ENCODE measurements around the gene ABTB1. TPM values are rescaled to one million over a fixed set of nuclear protein-coding genes. Genes with fewer than 3 reads are reported as not detected.

ABTB1 gene
- total and polyA plus RNA-seq, 2 of the 13 experiments (the other 11 are each of a cell fraction or from before 2014, with no cell fraction given), result 0.42 to 14.5 TPM

DNA sequence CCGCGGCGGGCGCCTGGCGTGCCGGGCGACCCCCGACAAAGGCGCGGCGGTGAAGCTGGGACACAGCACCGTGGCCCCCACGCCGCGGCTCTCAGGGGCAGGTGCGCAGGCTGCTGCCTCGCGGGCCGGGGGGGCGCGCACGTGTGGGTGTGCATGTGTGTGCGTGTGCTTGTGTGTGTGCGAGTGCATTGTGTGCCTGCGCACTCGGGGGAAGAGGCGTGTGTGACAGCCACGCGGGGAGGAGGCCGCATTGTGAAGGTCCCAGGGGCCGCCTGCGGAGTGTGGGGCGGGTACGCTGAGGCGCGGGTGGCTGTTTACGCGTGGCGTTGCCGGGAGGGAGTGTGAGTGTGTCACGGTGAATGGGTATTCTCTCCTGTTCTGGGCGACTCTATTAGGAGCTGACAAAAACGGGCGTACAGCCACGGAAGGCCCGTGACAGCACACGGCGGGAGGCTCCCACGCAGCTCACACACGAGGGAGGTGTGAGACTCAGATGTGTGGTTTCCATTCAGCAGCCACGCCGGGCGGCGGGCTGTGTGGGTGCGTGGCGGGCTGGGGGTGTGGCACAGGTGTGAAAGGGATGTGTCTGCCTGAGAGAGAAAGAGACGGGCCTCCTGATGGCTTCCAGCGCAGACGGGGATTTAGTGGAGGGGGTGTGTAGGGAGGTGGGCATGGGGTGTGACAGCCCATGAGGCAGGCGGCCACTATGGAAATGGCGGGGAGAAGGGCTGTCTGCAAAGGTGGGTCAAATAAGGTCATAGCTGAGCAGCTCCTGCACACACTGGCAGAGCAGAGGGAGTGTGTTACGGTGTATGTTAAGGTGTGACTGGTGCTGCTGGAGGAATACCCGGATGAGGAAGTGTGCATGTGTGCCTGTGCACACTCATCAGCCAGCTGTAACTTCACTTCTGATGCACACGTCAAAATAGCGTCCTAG lies 43.0 kb upstream of the ABTB1 start (continued):
- peak; percentile 67; the same call in 1 of the 2 replicates for TF ChIP-seq ZHX1 (CRISPR knock-in tag; IDR thresholded peaks at IDR 0.05; ENCODE audit: low read depth)
- TF ChIP-seq, protein P1, sequence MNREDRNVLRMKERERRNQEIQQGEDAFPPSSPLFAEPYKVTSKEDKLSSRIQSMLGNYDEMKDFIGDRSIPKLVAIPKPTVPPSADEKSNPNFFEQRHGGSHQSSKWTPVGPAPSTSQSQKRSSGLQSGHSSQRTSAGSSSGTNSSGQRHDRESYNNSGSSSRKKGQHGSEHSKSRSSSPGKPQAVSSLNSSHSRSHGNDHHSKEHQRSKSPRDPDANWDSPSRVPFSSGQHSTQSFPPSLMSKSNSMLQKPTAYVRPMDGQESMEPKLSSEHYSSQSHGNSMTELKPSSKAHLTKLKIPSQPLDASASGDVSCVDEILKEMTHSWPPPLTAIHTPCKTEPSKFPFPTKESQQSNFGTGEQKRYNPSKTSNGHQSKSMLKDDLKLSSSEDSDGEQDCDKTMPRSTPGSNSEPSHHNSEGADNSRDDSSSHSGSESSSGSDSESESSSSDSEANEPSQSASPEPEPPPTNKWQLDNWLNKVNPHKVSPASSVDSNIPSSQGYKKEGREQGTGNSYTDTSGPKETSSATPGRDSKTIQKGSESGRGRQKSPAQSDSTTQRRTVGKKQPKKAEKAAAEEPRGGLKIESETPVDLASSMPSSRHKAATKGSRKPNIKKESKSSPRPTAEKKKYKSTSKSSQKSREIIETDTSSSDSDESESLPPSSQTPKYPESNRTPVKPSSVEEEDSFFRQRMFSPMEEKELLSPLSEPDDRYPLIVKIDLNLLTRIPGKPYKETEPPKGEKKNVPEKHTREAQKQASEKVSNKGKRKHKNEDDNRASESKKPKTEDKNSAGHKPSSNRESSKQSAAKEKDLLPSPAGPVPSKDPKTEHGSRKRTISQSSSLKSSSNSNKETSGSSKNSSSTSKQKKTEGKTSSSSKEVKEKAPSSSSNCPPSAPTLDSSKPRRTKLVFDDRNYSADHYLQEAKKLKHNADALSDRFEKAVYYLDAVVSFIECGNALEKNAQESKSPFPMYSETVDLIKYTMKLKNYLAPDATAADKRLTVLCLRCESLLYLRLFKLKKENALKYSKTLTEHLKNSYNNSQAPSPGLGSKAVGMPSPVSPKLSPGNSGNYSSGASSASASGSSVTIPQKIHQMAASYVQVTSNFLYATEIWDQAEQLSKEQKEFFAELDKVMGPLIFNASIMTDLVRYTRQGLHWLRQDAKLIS (CRISPR knock-in tag; IDR thresholded peaks at IDR 0.05), result no peak
- TF ChIP-seq, protein P2, sequence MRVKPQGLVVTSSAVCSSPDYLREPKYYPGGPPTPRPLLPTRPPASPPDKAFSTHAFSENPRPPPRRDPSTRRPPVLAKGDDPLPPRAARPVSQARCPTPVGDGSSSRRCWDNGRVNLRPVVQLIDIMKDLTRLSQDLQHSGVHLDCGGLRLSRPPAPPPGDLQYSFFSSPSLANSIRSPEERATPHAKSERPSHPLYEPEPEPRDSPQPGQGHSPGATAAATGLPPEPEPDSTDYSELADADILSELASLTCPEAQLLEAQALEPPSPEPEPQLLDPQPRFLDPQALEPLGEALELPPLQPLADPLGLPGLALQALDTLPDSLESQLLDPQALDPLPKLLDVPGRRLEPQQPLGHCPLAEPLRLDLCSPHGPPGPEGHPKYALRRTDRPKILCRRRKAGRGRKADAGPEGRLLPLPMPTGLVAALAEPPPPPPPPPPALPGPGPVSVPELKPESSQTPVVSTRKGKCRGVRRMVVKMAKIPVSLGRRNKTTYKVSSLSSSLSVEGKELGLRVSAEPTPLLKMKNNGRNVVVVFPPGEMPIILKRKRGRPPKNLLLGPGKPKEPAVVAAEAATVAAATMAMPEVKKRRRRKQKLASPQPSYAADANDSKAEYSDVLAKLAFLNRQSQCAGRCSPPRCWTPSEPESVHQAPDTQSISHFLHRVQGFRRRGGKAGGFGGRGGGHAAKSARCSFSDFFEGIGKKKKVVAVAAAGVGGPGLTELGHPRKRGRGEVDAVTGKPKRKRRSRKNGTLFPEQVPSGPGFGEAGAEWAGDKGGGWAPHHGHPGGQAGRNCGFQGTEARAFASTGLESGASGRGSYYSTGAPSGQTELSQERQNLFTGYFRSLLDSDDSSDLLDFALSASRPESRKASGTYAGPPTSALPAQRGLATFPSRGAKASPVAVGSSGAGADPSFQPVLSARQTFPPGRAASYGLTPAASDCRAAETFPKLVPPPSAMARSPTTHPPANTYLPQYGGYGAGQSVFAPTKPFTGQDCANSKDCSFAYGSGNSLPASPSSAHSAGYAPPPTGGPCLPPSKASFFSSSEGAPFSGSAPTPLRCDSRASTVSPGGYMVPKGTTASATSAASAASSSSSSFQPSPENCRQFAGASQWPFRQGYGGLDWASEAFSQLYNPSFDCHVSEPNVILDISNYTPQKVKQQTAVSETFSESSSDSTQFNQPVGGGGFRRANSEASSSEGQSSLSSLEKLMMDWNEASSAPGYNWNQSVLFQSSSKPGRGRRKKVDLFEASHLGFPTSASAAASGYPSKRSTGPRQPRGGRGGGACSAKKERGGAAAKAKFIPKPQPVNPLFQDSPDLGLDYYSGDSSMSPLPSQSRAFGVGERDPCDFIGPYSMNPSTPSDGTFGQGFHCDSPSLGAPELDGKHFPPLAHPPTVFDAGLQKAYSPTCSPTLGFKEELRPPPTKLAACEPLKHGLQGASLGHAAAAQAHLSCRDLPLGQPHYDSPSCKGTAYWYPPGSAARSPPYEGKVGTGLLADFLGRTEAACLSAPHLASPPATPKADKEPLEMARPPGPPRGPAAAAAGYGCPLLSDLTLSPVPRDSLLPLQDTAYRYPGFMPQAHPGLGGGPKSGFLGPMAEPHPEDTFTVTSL (CRISPR knock-in tag; IDR thresholded peaks at IDR 0.05; ENCODE audit: borderline replicate concordance), result no peak; the same call in 1 of the 2 replicates
- TF ChIP-seq BATF2 (CRISPR knock-in tag; IDR thresholded peaks at IDR 0.05), result no peak
- peak; percentile 51; the same call in 1 of the 2 replicates for TF ChIP-seq ZNF776 (CRISPR knock-in tag; IDR thresholded peaks at IDR 0.05)
- no peak for TF ChIP-seq NFRKB (IDR thresholded peaks at IDR 0.05)
- TF ChIP-seq ZNF615 (CRISPR knock-in tag; IDR thresholded peaks at IDR 0.05; ENCODE audit: borderline replicate concordance), result no peak
- TF ChIP-seq, protein P3, sequence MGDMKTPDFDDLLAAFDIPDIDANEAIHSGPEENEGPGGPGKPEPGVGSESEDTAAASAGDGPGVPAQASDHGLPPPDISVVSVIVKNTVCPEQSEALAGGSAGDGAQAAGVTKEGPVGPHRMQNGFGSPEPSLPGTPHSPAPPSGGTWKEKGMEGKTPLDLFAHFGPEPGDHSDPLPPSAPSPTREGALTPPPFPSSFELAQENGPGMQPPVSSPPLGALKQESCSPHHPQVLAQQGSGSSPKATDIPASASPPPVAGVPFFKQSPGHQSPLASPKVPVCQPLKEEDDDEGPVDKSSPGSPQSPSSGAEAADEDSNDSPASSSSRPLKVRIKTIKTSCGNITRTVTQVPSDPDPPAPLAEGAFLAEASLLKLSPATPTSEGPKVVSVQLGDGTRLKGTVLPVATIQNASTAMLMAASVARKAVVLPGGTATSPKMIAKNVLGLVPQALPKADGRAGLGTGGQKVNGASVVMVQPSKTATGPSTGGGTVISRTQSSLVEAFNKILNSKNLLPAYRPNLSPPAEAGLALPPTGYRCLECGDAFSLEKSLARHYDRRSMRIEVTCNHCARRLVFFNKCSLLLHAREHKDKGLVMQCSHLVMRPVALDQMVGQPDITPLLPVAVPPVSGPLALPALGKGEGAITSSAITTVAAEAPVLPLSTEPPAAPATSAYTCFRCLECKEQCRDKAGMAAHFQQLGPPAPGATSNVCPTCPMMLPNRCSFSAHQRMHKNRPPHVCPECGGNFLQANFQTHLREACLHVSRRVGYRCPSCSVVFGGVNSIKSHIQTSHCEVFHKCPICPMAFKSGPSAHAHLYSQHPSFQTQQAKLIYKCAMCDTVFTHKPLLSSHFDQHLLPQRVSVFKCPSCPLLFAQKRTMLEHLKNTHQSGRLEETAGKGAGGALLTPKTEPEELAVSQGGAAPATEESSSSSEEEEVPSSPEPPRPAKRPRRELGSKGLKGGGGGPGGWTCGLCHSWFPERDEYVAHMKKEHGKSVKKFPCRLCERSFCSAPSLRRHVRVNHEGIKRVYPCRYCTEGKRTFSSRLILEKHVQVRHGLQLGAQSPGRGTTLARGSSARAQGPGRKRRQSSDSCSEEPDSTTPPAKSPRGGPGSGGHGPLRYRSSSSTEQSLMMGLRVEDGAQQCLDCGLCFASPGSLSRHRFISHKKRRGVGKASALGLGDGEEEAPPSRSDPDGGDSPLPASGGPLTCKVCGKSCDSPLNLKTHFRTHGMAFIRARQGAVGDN (CRISPR knock-in tag; IDR thresholded peaks at IDR 0.05), result peak; percentile 63
- TF ChIP-seq NR2F1 (CRISPR knock-in tag; IDR thresholded peaks at IDR 0.05), result no peak

All from HepG2 (cell line).